RPMI8226 (cell line): Measurements from ENCODE around the gene PRELID1.

Experiments
- DNase-seq: peaks from one replicate; pipeline ENCODE4 v3.0.0-alpha.2; 2015

The PRELID1 gene

DNA sequence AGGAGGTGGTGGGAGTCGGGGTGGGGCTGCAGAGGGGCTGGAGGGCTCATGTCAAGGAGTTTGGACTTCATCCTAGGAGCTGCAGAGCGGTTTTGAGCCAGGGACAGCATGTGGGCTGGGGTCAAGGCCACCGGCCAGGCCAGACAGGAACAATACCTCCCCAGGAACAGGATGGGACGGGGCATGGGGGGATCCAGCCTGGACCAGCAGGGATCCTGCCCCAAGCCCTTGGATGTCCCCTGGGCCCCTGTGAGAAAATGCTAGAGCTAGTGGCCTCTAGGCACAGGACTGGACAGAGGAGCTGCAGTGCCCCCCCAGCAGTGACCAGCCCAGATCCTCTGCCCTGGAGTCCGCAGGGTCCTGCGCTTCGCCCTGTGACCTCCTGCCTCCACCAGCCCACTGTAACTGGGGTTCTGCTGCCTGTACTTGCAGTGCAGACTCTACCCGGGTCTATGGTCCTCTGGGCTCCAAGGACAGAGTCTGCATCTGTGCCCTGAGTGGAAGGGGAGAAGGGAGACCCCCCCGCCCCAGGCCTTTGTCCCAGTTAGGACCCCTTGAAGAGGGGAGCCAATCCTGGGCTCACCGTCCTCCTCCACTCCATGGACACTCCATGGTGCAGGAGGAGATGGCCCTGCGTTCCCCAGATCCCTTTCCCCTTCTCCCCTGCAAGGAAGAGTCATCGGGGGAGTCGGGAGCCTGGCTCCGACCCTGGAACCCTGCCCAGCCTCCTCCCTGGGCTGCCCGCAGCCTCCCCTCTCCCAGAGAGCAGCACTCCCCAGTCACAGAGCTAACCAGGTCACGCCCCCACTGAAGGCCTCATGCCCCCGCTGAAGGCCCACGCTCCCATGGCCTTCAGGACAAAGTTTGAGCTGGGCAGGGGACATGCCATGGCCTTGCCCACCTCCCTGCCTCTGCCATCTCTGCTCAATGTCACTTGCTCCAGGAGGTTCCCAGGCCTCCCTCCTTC is 11.1 kb downstream of the PRELID1 start:
- DNase-seq: no peak

GRCh38 chr5:177315411-177315810 is 11.8 kb downstream of the PRELID1 start:
- DNase-seq: no peak

DNA sequence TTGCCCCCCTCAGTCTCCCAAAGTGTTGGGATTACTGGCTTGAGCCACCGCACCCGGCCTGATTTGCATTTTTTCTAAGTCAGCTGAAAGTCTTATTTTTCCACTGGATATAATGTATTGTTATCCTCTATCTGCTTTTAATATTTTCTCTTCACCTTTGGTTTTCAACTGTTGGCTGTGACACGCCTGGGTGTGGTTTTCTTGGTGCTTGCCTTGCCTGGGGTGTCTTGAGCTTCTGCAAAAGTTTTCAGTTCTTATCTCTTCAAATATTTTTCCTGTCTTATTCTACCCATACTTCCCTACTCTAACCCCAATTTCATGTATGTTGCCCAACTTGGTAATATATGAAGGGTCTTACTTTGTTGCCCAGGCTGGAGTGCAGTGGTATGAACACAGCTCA is 12.4 kb downstream of the PRELID1 start:
- no peak for DNase-seq

GRCh38 chr5:177317959-177318377 is 14.4 kb downstream of the PRELID1 start:
- DNase-seq: peak; percentile 76

DNA sequence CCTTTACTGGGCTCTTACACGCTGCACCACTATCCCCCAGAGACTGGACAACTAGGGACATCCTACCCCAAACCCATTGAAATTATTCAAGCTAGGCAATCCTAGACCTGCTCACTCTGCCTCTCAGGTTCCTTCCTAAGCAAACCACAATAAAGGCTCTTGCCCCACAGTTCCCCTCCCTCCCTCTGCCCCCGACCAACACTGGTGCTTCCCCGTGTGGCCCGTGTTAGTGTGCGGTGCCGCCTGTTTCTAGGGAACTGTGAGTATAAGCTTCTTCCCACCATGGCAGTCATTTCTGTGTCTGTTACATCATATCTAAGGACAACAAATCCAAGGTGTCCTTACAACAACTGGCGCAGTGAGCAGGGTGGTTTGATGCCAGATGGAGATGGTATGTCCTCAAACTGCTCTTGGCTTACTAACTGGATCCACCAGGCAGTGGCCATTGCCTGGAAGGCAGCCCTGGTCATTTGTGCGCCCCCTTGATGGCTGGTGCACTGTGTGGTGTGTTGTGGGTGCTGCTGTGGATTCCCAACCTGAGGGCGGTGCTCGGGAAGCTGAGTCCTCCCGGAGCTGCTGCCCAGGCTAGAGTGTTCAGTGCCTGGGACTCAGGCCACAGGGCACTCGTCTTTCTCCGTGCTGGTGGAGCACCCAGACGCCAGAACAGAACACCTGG is 16.5 kb downstream of the PRELID1 start:
- DNase-seq: no peak

- peak; percentile 45 for DNase-seq
Measured at GRCh38 chr5:177320879-177321278, 17.3 kb downstream of the PRELID1 start.

DNA sequence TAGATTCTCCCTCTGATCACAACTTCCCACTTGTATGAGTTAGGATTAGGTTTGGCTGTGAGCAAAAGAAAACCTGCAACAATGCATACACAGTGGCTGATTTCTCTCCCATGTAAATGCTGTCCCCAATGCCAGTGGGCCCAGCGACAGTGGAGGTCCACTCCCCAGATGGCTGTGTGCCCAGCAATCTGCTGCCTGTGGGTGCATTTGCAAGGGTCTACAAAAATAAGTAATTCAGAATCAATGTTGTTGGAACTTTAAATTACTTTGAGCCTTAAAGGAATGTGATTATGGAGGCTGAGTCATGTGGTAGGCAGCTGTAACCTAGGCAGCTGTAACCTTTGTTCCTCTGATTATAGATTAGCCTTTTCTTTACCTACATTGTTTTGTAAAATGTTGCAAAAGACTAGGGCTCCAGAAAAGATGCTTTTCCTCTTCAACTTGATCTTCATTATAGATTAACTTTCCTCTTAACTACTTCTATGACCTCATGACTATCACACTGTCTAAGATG is 22.3 kb downstream of the PRELID1 start:
- no peak for DNase-seq

GRCh38 chr5:177327539-177328522 is 24.2 kb downstream of the PRELID1 start:
- DNase-seq: no peak

GRCh38 chr5:177328545-177329231 is 25.1 kb downstream of the PRELID1 start:
- DNase-seq: no peak

GRCh38 chr5:177329883-177330282 is 26.3 kb downstream of the PRELID1 start:
- no peak for DNase-seq

GRCh38 chr5:177330991-177331842 is 27.6 kb downstream of the PRELID1 start:
- no peak for DNase-seq

- DNase-seq: no peak
Measured at GRCh38 chr5:177332031-177332895, 28.7 kb downstream of the PRELID1 start.

DNA sequence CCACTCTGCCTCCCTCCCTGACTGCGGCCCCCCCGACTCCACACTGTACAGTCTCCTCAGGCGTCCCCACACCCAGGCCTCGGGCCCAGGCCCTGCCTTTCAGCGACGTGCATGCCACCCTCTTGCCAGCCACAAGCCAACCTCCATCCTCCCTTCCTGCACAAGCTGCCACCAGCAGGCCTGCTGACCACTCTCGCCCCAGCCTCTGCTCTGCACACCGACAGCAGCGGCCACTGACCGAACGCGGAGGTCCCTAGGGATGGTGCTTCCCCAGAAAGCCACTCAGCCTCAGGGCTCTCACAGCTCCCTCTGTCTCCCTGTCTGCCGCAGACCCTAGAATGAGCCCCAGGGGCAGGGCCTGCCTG is 29.3 kb downstream of the PRELID1 start:
- DNase-seq: no peak

DNA sequence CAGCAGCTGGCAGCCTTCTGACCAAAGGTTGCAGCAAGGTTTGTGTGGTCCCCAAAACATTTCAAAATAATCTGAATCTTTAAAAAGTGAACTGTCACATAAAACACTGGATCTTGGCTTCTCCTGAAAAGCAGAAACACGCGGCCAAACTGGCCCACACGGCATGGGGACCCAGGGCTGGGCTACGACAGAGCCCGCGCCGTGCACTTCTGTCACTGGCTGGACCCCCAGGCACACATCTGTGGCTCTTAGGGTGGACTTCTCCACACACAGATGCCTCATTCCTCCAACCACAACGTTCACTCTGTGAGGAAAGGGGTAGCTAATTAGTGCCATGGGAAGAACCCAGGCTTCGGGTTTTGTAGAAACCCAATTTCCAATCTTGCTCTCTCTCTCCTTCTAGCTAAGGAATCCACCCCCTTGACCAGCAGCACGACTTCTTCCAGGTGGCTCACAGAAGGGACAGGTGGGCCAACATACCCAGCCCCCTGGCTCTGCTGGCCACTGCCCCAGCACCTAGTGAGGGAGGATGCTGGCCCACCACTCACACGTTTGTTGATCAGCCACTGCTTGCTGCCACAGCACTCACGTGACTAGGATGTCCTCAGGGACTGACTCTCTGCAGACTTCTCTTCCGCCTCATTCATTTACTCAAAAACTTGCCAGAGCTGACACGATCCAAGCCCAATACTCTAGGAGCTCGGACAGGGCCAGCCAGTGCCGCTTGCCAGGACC is 30.0 kb downstream of the PRELID1 start:
- DNase-seq: no peak

- no peak for DNase-seq
Measured at GRCh38 chr5:177334155-177334551, 30.6 kb downstream of the PRELID1 start.

GRCh38 chr5:177334781-177335700 is 31.4 kb downstream of the PRELID1 start:
- DNase-seq: no peak

DNA sequence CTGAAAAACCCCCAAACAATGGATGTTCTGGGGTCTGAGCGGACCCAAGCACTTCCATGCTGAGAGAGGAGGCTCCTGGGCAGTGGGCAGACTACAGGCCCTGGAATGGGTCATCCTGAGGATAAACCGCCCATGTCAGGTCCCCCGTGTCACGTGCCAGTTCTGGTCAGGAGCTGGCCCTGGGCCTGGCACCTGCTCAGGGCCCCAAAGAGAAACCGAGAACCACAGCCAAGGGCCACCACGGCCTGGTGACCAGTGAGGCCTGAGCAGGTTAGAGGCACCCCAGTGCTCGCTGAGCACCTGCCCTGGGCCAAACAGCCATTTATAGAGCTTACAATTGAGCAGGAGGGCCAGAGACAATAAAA is 32.1 kb downstream of the PRELID1 start:
- DNase-seq: no peak

- peak; percentile 54 for DNase-seq
Measured at GRCh38 chr5:177336112-177336511, 32.5 kb downstream of the PRELID1 start.
